Mucosa of descending colon (tissue), 3 donors: ENCODE data around the gene ADGRF1. TPM values are rescaled to one million over a fixed set of nuclear protein-coding genes. Genes with fewer than 3 reads are reported as not detected.

Experiments
- ATAC-seq: fragments of 200-7000 bp; cut with Tn5 transposase; one replicate; pipeline ENCODE4 v1.9.1; 2020; ENCODE audit warnings: mild to moderate bottlenecking, moderate library complexity
- DNase-seq, 3 donors: peaks; one replicate each; pipeline ENCODE4 v3.0.0-alpha.2; 2020
- H3K36me3 ChIP-seq: fragments of 200-600 bp; one replicate; pipeline ENCODE4 v1.8.0; 2021; ENCODE audit warnings: low read depth, mild to moderate bottlenecking
- H3K4me1 ChIP-seq: fragments of 200-600 bp; one replicate; pipeline ENCODE4 v1.8.0; 2021; ENCODE audit warnings: low read depth, mild to moderate bottlenecking
- H3K4me3 ChIP-seq: fragments of 200-600 bp; one replicate; pipeline ENCODE4 v1.8.0; 2021; ENCODE audit warnings: mild to moderate bottlenecking
- H3K9me3 ChIP-seq: fragments of 200-600 bp; one replicate; pipeline ENCODE4 v1.8.0; 2021; ENCODE audit warnings: mild to moderate bottlenecking
- intact Hi-C, 2 donors: fragments of 100-400 bp; cut with DNase I in 1 of 2; cut with micrococcal nuclease in 1 of 2; formaldehyde crosslinking; loops; one replicate each; pipeline versions ENCODE4 v1.11.0 to v1.11.1; 2022; cut with DNase I, micrococcal nuclease
- total RNA-seq, 3 donors: library from RNA; stranded (reverse); fragmentation: NEBNext Ultra II Directional in 2 of 3; extraction: Animal tissue kit (Norgen Biotek cat#: 25700) in 2 of 3; gene quantifications; one replicate each; pipeline versions ENCODE4 v1.2.1 to v1.2.4, GENCODE V29; 2021 to 2023
- TF ChIP-seq, protein P1 (sequence below): fragments of 200-600 bp; IDR thresholded peaks from one replicate; pipeline ENCODE4 v1.8.0; 2022; ENCODE audit warnings: antibody characterized with exemption, mild to moderate bottlenecking
- donor health status: DM: no; HTN: no; CAD: no; lungs with moderate emphysema.
- donor health status: DM: no; HTN: no; CAD: no.
- donor health status: DM: no; HTN: yes; CAD: no.

Gene ADGRF1
- total RNA-seq, 3 donors from 2014 or later, result 1.2 to 3.3 (median 1.8) TPM

GRCh38 chr6:46959419-46959818 is 82.7 kb downstream of the ADGRF1 start:
- ATAC-seq (no peak), DNase-seq (no peak)
- intact Hi-C loops, result no loop called here
- no peaks in the 10 kb centered on the region for H3K9me3 ChIP-seq
- no peaks in the 10 kb centered on the region for H3K36me3 ChIP-seq
- no peak overlapping the region for H3K4me3 ChIP-seq
- no peaks in the 10 kb centered on the region for H3K4me1 ChIP-seq
- TF ChIP-seq, protein P1, sequence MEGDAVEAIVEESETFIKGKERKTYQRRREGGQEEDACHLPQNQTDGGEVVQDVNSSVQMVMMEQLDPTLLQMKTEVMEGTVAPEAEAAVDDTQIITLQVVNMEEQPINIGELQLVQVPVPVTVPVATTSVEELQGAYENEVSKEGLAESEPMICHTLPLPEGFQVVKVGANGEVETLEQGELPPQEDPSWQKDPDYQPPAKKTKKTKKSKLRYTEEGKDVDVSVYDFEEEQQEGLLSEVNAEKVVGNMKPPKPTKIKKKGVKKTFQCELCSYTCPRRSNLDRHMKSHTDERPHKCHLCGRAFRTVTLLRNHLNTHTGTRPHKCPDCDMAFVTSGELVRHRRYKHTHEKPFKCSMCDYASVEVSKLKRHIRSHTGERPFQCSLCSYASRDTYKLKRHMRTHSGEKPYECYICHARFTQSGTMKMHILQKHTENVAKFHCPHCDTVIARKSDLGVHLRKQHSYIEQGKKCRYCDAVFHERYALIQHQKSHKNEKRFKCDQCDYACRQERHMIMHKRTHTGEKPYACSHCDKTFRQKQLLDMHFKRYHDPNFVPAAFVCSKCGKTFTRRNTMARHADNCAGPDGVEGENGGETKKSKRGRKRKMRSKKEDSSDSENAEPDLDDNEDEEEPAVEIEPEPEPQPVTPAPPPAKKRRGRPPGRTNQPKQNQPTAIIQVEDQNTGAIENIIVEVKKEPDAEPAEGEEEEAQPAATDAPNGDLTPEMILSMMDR, result no peak

- TF ChIP-seq, protein P1, result no peak
- ATAC-seq (no peak), DNase-seq (no peak)
- Histone ChIP-seq H3K4me3 (no peak overlapping the region), H3K9me3 (no peaks in the 10 kb centered on the region), H3K36me3 (no peaks in the 10 kb centered on the region), H3K4me1 (no peaks in the 10 kb centered on the region)
- intact Hi-C loops, result no loop called here
Measured at GRCh38 chr6:46956409-46956808, 85.7 kb downstream of the ADGRF1 start.

DNA sequence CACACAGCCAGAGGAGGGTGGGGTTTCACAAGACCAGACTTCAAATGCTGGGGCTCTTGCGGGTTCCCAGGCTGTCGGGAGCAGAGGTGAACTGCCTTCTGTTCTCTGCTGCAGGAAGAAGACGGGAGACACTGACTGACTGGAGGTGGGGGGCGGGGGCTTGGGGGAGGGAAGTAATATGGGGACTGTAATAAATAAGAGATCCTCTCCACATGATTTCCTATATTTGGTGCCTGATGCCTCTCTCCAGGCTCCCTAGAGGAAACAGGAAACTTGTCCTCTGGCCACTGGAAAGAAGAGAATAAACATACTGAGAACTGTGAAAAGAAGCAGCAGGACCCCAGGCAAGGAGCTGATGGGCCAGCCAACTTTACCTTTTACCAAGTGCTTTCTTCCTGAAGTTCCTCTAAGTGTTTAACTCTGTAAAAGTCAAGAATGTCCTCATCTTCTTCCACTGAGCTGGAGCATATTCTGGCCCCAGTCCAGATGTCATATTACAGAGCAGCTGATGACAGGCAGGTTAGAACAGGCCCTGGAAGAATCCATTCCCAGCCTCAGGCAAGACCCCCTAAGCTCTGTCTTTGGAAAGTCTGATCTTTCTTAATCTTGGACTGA is 87.2 kb downstream of the ADGRF1 start:
- Histone ChIP-seq H3K9me3 (no peaks in the 10 kb centered on the region), H3K4me3 (no peak overlapping the region), H3K36me3 (no peaks in the 10 kb centered on the region), H3K4me1 (no peaks in the 10 kb centered on the region)
- ATAC-seq (no peak), DNase-seq (peak in 1 of 3 donors; percentile 7)
- intact Hi-C loops, result no loop called here
- TF ChIP-seq, protein P1, result no peak

- H3K4me1 ChIP-seq, result no peaks in the 10 kb centered on the region
- TF ChIP-seq, protein P1, result no peak
- no peaks in the 10 kb centered on the region for H3K36me3 ChIP-seq
- intact Hi-C loops, result no loop called here
- H3K4me3 ChIP-seq, result no peak overlapping the region
- ATAC-seq (no peak), DNase-seq (no peak)
- no peaks in the 10 kb centered on the region for H3K9me3 ChIP-seq
Measured at GRCh38 chr6:46953921-46954320, 88.2 kb downstream of the ADGRF1 start.

GRCh38 chr6:46949632-46950280 is 92.4 kb downstream of the ADGRF1 start:
- H3K9me3 ChIP-seq, result no peaks in the 10 kb centered on the region
- ATAC-seq (peak; percentile 97), DNase-seq (peak; percentile 70 to 78 (median 72))
- TF ChIP-seq, protein P1, result no peak
- intact Hi-C loops, result no loop called here
- no peaks in the 10 kb centered on the region for H3K36me3 ChIP-seq
- no peaks in the 10 kb centered on the region for H3K4me1 ChIP-seq
- H3K4me3 ChIP-seq, result no peak overlapping the region
